MM.1S (cell line): ENCODE data around the gene WNT2.

ENCODE experiments used
- DNase-seq: peaks from one replicate; pipeline ENCODE4 v3.0.0-alpha.2; 2015
- H2AFZ ChIP-seq: fragments of 300-600 bp; sonication (generic); 2 replicates; pipeline ENCODE4 v1.6.0; 2016; ENCODE audit warnings: antibody characterized with exemption, low read length
- H3F3A ChIP-seq: fragments of 300-600 bp; sonication (generic); 2 replicates; pipeline ENCODE4 v1.6.1; 2016; ENCODE audit warnings: mild to moderate bottlenecking, antibody characterized with exemption, low read length, moderate library complexity, mixed read lengths; ENCODE audit not compliant: insufficient read depth
- H3K27ac ChIP-seq: fragments of 300-600 bp; sonication (generic); 2 replicates; pipeline ENCODE4 v1.5.1; 2016; ENCODE audit warnings: mild to moderate bottlenecking, low read length
- H3K27me3 ChIP-seq: fragments of 300-600 bp; sonication (generic); replicated peaks from 2 replicates; pipeline ENCODE4 v1.6.0; 2016; ENCODE audit warnings: low read length; ENCODE audit not compliant: insufficient read depth
- H3K36me3 ChIP-seq: fragments of 300-600 bp; sonication (generic); replicated peaks from 2 replicates; pipeline ENCODE4 v1.6.1; 2016; ENCODE audit warnings: mild to moderate bottlenecking, low read length, mixed read lengths; ENCODE audit not compliant: insufficient read depth
- H3K4me1 ChIP-seq: fragments of 300-600 bp; sonication (generic); 2 replicates; pipeline ENCODE4 v1.6.1; 2016; ENCODE audit warnings: low read length, mixed read lengths
- H3K4me2 ChIP-seq: fragments of 300-600 bp; sonication (generic); 2 replicates; pipeline ENCODE4 v1.6.0; 2016; ENCODE audit warnings: low read depth, low read length
- H3K4me3 ChIP-seq: fragments of 300-600 bp; sonication (generic); 2 replicates; pipeline ENCODE4 v1.5.1; 2016; ENCODE audit warnings: low read length, mixed read lengths
- H3K79me2 ChIP-seq: fragments of 300-600 bp; sonication (generic); 2 replicates; pipeline ENCODE4 v1.6.1; 2016; ENCODE audit warnings: mixed run types, low read length, mixed read lengths
- H3K9ac ChIP-seq: fragments of 300-600 bp; sonication (generic); 2 replicates; pipeline ENCODE4 v1.6.1; 2016; ENCODE audit warnings: low read length, mixed read lengths
- H3K9me2 ChIP-seq: fragments of 300-600 bp; sonication (generic); replicated peaks from 2 replicates; pipeline ENCODE4 v1.6.1; 2016; ENCODE audit warnings: mild to moderate bottlenecking, low read length, mixed read lengths; ENCODE audit not compliant: insufficient read depth
- H3K9me3 ChIP-seq: fragments of 300-600 bp; sonication (generic); replicated peaks from 2 replicates; pipeline ENCODE4 v1.6.1; 2016; ENCODE audit warnings: mild to moderate bottlenecking, low read length, mixed read lengths; ENCODE audit not compliant: insufficient read depth
- H4K20me1 ChIP-seq: fragments of 300-600 bp; sonication (generic); 2 replicates; pipeline ENCODE4 v1.6.1; 2016; ENCODE audit warnings: mild to moderate bottlenecking, low read length, moderate library complexity, mixed read lengths; ENCODE audit not compliant: insufficient read depth
- CTCF ChIP-seq: fragments of 300-600 bp; sonication (generic); IDR thresholded peaks from 2 replicates; pipeline ENCODE4 v1.5.1; 2016; ENCODE audit warnings: antibody characterized with exemption, low read length, mixed read lengths
- EZH2 ChIP-seq: fragments of 300-600 bp; sonication (generic); optimal IDR thresholded peaks from 2 replicates; pipeline ENCODE3; 2017; ENCODE audit warnings: low read depth, mild to moderate bottlenecking, antibody characterized with exemption, low read length, mixed read lengths
- EZH2phosphoT487 ChIP-seq: fragments of 300-600 bp; sonication (generic); IDR thresholded peaks from 2 replicates; pipeline ENCODE4 v1.6.1; 2018; ENCODE audit warnings: antibody characterized with exemption, low read length

WNT2 gene

GRCh38 chr7:117264716-117265115, 58.1 kb downstream of the WNT2 start:
- no peaks in the 10 kb centered on the region for H3K79me2 ChIP-seq
- TF ChIP-seq CTCF (no peak), EZH2 (no peak), EZH2phosphoT487 (no peak)
- peaks cover 3% of the 10 kb centered on the region for H3K4me1 ChIP-seq
- no peak overlapping the region for H2AFZ ChIP-seq
- H3F3A ChIP-seq, result no peaks in the 10 kb centered on the region
- no peak overlapping the region for H3K27ac ChIP-seq
- no peaks in the 10 kb centered on the region for H3K9me3 ChIP-seq
- H3K4me3 ChIP-seq, result no peak overlapping the region
- H4K20me1 ChIP-seq, result no peaks in the 10 kb centered on the region
- no peaks in the 10 kb centered on the region for H3K9me2 ChIP-seq
- H3K4me2 ChIP-seq, result no peak overlapping the region
- no peak overlapping the region for H3K9ac ChIP-seq
- H3K36me3 ChIP-seq, result no peaks in the 10 kb centered on the region
- DNase-seq, result no peak
- H3K27me3 ChIP-seq, result no peaks in the 10 kb centered on the region

GRCh38 chr7:117262546-117262945, 60.3 kb downstream of the WNT2 start:
- Histone ChIP-seq H3K9ac (no peak overlapping the region), H4K20me1 (no peaks in the 10 kb centered on the region), H2AFZ (no peak overlapping the region), H3K27me3 (no peaks in the 10 kb centered on the region), H3K4me2 (no peak overlapping the region), H3K4me3 (no peak overlapping the region), H3F3A (peaks cover 6% of the 10 kb centered on the region; the same call in 1 of the 2 replicates), H3K36me3 (no peaks in the 10 kb centered on the region), H3K79me2 (no peaks in the 10 kb centered on the region), H3K9me3 (no peaks in the 10 kb centered on the region), H3K27ac (no peak overlapping the region), H3K9me2 (no peaks in the 10 kb centered on the region), H3K4me1 (peaks cover 14% of the 10 kb centered on the region)
- TF ChIP-seq EZH2 (no peak), EZH2phosphoT487 (no peak), CTCF (no peak)
- DNase-seq, result no peak

GRCh38 chr7:117259615-117260014, 63.2 kb downstream of the WNT2 start:
- no peak overlapping the region for H2AFZ ChIP-seq
- TF ChIP-seq EZH2, result no peak
- TF ChIP-seq CTCF, result no peak
- TF ChIP-seq EZH2phosphoT487, result no peak
- H3K9me3 ChIP-seq, result no peaks in the 10 kb centered on the region
- DNase-seq, result no peak
- H3K36me3 ChIP-seq, result no peaks in the 10 kb centered on the region
- H3K27me3 ChIP-seq, result no peaks in the 10 kb centered on the region
- no peaks in the 10 kb centered on the region for H3K79me2 ChIP-seq
- H4K20me1 ChIP-seq, result no peaks in the 10 kb centered on the region
- no peaks in the 10 kb centered on the region for H3K9me2 ChIP-seq
- H3F3A ChIP-seq, result peaks cover 6% of the 10 kb centered on the region; the same call in 1 of the 2 replicates
- H3K4me1 ChIP-seq, result peaks cover 14% of the 10 kb centered on the region
- H3K27ac ChIP-seq, result no peak overlapping the region
- H3K9ac ChIP-seq, result no peak overlapping the region
- H3K4me2 ChIP-seq, result peak overlapping the region; percentile 21; the same call in 1 of the 2 replicates
- H3K4me3 ChIP-seq, result no peak overlapping the region
